Osteoblast (primary cell): ENCODE data around the gene FAM174C. TPM values are rescaled to one million over a fixed set of nuclear protein-coding genes. Genes with fewer than 3 reads are reported as not detected.

Experiments used
- total RNA-seq: library from RNA; depleted of rRNA; stranded (reverse); fragments of >200 nt; gene quantifications from 2 replicates; pipeline ENCODE4 v1.2.3, GENCODE V29; 2012

FAM174C gene
- total RNA-seq, 1 donor, result 25.0 TPM

Other genes with a start within 250 kb of the FAM174C start
- 537 and 594 TPM in 2 replicates for gene CNN2, start 248.9 kb upstream of the FAM174C start, total RNA-seq
- 33.3 and 43.0 TPM in 2 replicates for gene ABCA7, start 235.4 kb upstream of the FAM174C start, total RNA-seq
- gene ARHGAP45, start 208.4 kb upstream of the FAM174C start, total RNA-seq, result 0.59 and 0.72 TPM in 2 replicates
- 70.2 and 74.0 TPM in 2 replicates for gene POLR2E, start 180.2 kb upstream of the FAM174C start, total RNA-seq
- 515 TPM in 2 replicates for gene GPX4, start 171.5 kb upstream of the FAM174C start, total RNA-seq
- 58.0 and 69.1 TPM in 2 replicates for gene SBNO2, start 101.3 kb upstream of the FAM174C start, total RNA-seq
- 75.7 and 100 TPM in 2 replicates for gene STK11, start 69.8 kb upstream of the FAM174C start, total RNA-seq
- gene CBARP, start 37.5 kb upstream of the FAM174C start, total RNA-seq, result 1.8 and 2.9 TPM in 2 replicates
- gene ATP5F1D, start 33.8 kb upstream of the FAM174C start, total RNA-seq, result 12.4 and 13.8 TPM in 2 replicates
- gene MIDN, start 26.9 kb upstream of the FAM174C start, total RNA-seq, result 14.4 and 19.9 TPM in 2 replicates
- gene CIRBP, start 6.2 kb upstream of the FAM174C start, total RNA-seq, result 300 and 380 TPM in 2 replicates
- gene EFNA2, start 10.3 kb downstream of the FAM174C start, total RNA-seq, result not detected in 2 replicates
- gene NDUFS7, start 108.4 kb downstream of the FAM174C start, total RNA-seq, result 40.4 and 46.0 TPM in 2 replicates
- 25.0 and 29.2 TPM in 2 replicates for gene GAMT, start 126.0 kb downstream of the FAM174C start, total RNA-seq
- 40.9 and 44.5 TPM in 2 replicates for gene DAZAP1, start 132.1 kb downstream of the FAM174C start, total RNA-seq
- 304 and 318 TPM in 2 replicates for gene RPS15, start 162.9 kb downstream of the FAM174C start, total RNA-seq
- 0.29 and 0.36 TPM in 2 replicates for gene APC2, start 174.6 kb downstream of the FAM174C start, total RNA-seq
- 28.9 and 30.0 TPM in 2 replicates for gene C19orf25, start 203.7 kb downstream of the FAM174C start, total RNA-seq
- 1.4 and 2.4 TPM in 2 replicates for gene PCSK4, start 214.8 kb downstream of the FAM174C start, total RNA-seq
- 1.2 and 1.8 TPM in 2 replicates for gene REEP6, start 215.7 kb downstream of the FAM174C start, total RNA-seq
- 0.29 and 1.1 TPM in 2 replicates for gene ADAMTSL5, start 237.5 kb downstream of the FAM174C start, total RNA-seq
- gene PLK5, start 248.5 kb downstream of the FAM174C start, total RNA-seq, result under 0.01 TPM in 1 of 2 replicates, not detected in the other